PFSK-1 (cell line): ENCODE measurements around the gene MYB.

ENCODE experiments used
- FOXP2 ChIP-seq: optimal IDR thresholded peaks from 2 replicates; pipeline ENCODE3; 2011; ENCODE audit warnings: borderline replicate concordance, control low read depth, inconsistent platforms; ENCODE audit not compliant: insufficient read depth; ENCODE audit errors: extremely low read length, extremely low read depth
- POLR2AphosphoS5 ChIP-seq: IDR thresholded peaks from 2 replicates; pipeline ENCODE4 v1.6.1; 2012; ENCODE audit warnings: low read depth, mild to moderate bottlenecking, control low read depth, low read length, moderate library complexity
- REST ChIP-seq, 2 experiments: IDR thresholded peaks; 2 replicates each; pipeline versions ENCODE4 v1.6.1 to v1.8.0; 2011 to 2012; ENCODE audit warnings: low read depth in 2 of 2, low read length in 2 of 2, control low read depth in 1 of 2, inconsistent platforms in 1 of 2, mild to moderate bottlenecking in 1 of 2, moderate library complexity in 1 of 2; ENCODE audit not compliant: insufficient read depth in 1 of 2
- SIN3A ChIP-seq: IDR thresholded peaks from 2 replicates; pipeline ENCODE4 v1.6.1; 2012; ENCODE audit warnings: mild to moderate bottlenecking, low read length, moderate library complexity, borderline replicate concordance; ENCODE audit not compliant: insufficient read depth
- TAF1 ChIP-seq: IDR thresholded peaks from 2 replicates; pipeline ENCODE4 v1.6.1; 2012; ENCODE audit warnings: low read length, control low read depth, borderline replicate concordance; ENCODE audit not compliant: insufficient read depth

The MYB gene

GRCh38 chr6:135240711-135241110 is 59.6 kb downstream of the MYB start:
- TF ChIP-seq TAF1 = no peak
- no peak for TF ChIP-seq POLR2AphosphoS5
- no peak for TF ChIP-seq FOXP2
- TF ChIP-seq SIN3A = no peak
- no peak for TF ChIP-seq REST (IDR thresholded peaks at IDR 0.05; ENCODE audit: insufficient read depth in 1 of 2, low read depth in 2 of 2, low read length in 2 of 2)

- TF ChIP-seq FOXP2 (no peak), REST (IDR thresholded peaks at IDR 0.05; ENCODE audit: insufficient read depth in 1 of 2, low read depth in 2 of 2, low read length in 2 of 2) (no peak), TAF1 (no peak), SIN3A (no peak), POLR2AphosphoS5 (no peak)
Measured at GRCh38 chr6:135243871-135244796, 63.0 kb downstream of the MYB start.

GRCh38 chr6:135244805-135245204 is 63.7 kb downstream of the MYB start:
- TF ChIP-seq FOXP2 (no peak), REST (IDR thresholded peaks at IDR 0.05; ENCODE audit: insufficient read depth in 1 of 2, low read depth in 2 of 2, low read length in 2 of 2) (no peak), POLR2AphosphoS5 (no peak), TAF1 (no peak), SIN3A (no peak)

- TF ChIP-seq SIN3A (no peak), REST (IDR thresholded peaks at IDR 0.05; ENCODE audit: insufficient read depth in 1 of 2, low read depth in 2 of 2, low read length in 2 of 2) (no peak), TAF1 (no peak), FOXP2 (no peak), POLR2AphosphoS5 (no peak)
Measured at GRCh38 chr6:135250234-135250633, 69.1 kb downstream of the MYB start.
